Stimulated activated CD8-positive, alpha-beta memory T cell treated with anti-CD3 and anti-CD28 coated beads, Interleukin-7, amount 100 ng/mL, for 4 hours (primary cell): ENCODE measurements around the gene MAP3K15.

ENCODE experiments used
- DNase-seq, 2 donors: peaks; one replicate each; pipeline ENCODE4 v3.0.0-alpha.2; 2020; ENCODE audit warnings: low read depth in 2 of 2

MAP3K15 gene, protein sequence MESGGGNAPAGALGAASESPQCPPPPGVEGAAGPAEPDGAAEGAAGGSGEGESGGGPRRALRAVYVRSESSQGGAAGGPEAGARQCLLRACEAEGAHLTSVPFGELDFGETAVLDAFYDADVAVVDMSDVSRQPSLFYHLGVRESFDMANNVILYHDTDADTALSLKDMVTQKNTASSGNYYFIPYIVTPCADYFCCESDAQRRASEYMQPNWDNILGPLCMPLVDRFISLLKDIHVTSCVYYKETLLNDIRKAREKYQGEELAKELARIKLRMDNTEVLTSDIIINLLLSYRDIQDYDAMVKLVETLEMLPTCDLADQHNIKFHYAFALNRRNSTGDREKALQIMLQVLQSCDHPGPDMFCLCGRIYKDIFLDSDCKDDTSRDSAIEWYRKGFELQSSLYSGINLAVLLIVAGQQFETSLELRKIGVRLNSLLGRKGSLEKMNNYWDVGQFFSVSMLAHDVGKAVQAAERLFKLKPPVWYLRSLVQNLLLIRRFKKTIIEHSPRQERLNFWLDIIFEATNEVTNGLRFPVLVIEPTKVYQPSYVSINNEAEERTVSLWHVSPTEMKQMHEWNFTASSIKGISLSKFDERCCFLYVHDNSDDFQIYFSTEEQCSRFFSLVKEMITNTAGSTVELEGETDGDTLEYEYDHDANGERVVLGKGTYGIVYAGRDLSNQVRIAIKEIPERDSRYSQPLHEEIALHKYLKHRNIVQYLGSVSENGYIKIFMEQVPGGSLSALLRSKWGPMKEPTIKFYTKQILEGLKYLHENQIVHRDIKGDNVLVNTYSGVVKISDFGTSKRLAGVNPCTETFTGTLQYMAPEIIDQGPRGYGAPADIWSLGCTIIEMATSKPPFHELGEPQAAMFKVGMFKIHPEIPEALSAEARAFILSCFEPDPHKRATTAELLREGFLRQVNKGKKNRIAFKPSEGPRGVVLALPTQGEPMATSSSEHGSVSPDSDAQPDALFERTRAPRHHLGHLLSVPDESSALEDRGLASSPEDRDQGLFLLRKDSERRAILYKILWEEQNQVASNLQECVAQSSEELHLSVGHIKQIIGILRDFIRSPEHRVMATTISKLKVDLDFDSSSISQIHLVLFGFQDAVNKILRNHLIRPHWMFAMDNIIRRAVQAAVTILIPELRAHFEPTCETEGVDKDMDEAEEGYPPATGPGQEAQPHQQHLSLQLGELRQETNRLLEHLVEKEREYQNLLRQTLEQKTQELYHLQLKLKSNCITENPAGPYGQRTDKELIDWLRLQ (N-terminal part only)

DNA sequence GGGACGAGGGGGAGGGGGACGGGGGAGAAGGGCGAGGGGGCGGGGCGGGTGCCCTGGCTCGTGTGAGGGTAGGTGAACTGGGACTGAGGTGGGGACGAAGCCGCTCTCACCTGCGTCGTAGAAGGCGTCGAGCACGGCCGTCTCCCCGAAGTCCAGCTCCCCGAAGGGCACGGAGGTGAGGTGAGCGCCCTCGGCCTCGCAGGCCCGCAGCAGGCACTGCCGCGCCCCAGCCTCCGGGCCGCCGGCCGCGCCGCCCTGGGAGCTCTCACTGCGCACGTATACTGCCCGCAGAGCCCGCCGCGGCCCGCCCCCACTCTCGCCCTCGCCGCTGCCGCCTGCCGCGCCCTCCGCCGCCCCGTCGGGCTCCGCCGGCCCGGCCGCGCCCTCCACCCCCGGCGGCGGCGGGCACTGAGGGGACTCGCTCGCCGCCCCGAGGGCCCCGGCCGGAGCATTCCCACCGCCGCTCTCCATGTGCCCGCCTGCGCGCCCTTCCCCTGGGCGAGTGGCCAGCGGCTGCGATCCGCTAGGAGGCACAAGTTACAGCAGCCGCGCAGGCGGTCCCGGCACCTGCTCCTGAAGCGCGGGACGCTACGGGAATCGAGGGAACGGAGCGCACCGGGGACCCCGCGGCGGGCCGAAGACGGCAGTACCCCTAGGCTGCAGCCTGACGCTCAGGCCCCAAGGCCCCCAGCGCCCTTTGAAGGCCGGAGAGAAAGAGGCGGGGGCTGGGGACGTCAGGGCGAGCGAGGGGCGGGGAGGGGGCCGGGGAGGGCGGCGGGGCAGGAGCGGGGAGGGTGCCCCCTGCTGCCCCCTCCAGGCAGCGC, at the start of gene MAP3K15:
TSS of gene MAP3K15 (minus strand) at position 718 of the 824 bp plus-strand sequence. CDS start at position 471, 247 bp downstream.
- no peak for DNase-seq

DNA sequence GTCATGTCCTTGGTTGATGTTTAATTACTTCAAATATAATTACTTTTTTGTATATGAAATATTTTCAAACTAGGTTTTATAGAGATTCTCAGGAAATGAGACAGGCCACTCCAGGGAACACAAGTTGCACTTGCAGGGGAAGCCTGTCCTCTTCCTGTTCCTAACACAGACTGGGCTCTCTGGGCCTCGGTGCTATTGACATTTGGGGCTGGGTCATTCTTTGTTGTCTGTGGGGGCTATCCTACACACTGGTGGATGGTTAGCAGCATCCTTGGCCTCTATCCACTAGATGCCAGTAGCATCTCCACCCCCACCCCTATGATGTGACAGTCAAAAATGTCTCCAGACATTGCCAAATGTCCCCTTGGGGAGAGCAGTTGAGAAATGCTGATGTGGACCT, 49.3 kb upstream of the MAP3K15 start:
- DNase-seq, result no peak

DNA sequence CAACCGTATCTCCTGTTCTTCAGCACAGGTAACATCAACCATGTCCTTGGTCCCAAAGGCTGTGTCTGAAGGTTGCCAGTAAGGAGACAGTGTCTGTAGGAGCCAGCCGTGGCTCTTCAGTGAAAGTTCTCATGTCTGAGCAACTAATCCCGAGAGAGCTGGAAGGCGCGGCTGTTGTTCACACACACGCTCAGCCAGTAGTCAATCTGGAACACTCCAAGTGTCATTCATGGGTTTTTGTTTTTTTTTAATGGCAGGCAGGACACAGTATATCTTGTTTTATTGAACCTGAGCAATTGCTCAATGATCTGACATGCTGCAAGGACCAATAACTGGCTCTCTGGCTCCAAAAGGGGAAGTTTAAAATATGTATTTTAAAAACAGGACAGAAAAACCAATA, 48.4 kb upstream of the MAP3K15 start:
- no peak for DNase-seq

DNA sequence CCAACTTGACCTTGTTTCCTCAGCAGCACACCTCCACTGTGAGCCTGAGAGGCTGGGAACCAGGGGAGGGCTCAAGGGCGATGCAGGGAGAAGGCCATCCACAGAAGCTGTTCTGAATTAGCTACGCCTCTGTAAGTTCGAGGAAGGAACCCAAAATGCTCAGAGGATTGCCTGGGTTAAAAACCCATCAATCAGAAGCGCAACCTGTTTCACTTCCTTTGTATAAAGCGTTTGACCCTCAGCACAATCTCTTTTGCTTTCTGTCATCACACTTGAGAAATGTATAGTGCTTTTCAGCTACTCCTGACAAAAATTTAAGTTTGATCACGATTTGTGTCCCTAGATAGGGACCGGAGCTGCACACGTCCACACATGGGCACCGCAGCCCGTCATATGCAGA, 48.0 kb upstream of the MAP3K15 start:
- DNase-seq, result no peak

DNA sequence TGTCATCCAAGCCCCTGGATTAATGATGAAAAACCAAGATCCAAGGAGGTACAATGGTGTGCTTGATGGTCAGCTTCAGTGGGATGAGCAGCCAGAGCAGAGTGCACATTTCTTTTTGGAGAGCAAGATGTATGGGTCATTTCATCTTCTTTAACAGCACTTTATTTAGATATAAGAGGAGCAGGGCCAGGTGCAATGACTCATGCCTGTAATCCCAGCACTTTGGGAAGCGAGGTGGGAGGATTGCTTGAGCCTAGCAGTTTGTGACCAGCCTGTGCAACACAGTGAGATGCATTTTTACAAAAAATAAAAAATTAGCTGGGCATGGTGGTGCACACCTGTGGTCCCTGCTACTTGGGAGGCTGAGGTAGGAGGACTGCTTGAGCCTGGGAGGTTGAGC, 45.3 kb upstream of the MAP3K15 start:
- no peak for DNase-seq

DNA sequence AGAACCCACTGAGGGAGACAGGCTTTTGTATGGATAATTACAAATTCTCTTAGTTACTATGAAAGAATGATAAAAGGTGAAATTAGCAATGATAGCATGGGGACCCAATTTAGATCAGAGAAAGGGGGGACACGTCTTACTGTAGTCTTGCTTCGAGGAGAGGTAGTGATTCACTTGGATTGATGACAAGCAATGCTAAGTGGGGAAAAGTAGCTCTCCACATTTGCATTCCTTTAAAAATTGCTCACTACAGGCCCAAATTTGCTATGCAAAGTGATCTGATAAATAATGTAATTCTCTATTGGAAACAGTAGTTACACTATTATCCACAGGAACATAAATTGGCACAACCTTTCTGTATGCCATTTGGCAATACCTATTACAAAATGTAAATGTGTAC, 42.5 kb upstream of the MAP3K15 start:
- no peak for DNase-seq

DNA sequence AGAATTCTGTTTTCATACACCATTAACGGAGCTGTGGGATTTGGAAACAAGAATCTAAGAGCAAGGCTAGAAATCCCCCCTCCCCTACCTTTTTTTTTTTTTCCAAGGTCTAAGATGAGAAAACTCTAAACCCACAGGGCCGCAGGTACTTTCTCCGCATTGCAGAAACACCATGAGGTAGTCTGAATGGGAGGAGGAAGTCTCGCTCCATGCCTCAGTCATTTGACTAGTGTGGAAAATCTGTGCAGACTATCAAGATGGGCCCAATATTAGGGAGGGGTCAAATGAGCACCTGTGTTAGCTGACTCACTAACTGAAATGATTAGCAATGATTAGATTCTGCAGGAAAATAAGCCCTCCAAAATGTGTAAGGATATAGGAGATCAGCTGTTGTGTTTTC, 40.9 kb upstream of the MAP3K15 start:
- DNase-seq, result no peak

DNA sequence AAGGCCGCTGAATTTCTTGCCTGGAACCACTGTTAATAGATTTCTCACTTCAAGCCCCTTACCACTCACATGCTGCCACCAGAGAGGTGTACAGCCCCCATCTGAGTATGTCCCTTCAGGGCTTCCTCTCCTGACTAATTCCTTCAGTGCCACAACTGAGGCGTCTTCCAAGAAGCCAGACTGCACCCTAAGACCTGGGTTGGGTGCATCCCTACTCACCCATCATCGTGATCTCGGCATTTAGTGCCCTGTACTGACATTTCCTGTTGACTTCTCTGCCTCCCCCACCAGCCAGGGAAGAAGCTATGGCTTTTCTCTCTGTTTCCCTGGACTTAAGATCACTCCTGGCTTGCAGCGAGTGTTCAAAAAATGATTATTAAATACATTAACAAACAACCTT, 40.4 kb upstream of the MAP3K15 start:
- DNase-seq, result no peak

DNA sequence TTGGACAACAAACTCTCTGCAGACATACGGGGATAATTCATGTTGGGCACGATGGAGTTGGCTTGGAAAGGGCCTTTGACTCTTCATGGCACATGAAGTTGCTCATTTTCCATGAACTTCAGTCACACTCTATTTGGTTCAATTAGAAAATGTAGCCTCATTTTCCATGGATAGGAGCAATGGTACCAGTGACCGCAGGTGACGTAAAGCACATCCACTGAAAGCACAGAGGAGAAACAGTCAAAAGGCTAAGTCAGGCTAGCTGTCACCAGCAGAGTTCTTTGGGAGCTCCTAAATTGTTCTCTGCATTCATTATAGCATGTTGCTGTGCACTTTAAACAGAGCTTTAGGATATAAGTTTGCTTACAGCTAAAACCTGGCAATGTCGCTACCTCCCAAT, 39.9 kb upstream of the MAP3K15 start:
- no peak for DNase-seq

DNA sequence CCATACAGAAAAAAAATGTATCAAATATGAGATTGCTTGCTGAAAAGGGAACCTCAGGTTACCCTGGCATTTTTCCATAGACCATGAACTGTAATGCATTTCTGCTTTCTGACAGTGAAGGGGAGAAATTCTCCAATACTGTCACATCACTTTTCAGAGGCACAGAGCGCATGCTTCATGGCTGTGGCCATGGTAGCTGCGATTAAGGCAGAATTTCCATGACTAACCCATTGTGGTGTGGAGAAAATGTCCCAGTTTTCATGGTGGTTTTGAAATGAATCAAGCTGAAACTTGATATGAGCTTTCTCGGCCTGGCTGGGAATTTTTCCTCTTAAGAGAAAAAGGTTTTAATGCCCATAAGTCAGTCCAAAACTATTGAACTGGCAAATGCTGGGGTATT, 39.5 kb upstream of the MAP3K15 start:
- DNase-seq, result no peak

DNA sequence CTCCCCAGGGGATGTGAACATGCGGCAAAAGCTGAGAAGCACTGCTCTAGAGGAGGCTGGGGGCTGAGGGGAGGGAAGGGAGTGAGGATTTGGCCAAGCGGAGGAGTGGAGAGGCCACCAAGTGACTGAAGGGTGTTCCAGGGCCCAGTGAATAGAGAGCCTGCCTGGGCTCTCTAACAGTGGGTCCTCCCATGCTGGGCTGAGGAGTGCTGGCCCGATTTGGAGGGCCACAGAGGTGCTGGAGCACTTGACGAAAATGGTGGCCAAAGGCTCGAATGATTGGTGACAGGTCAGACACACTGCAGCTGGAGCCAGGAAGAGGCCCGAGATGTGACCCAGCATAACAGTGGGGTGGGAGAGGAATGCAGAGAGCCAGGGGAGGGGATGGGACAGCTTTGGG, 37.5 kb upstream of the MAP3K15 start:
- no peak for DNase-seq

DNA sequence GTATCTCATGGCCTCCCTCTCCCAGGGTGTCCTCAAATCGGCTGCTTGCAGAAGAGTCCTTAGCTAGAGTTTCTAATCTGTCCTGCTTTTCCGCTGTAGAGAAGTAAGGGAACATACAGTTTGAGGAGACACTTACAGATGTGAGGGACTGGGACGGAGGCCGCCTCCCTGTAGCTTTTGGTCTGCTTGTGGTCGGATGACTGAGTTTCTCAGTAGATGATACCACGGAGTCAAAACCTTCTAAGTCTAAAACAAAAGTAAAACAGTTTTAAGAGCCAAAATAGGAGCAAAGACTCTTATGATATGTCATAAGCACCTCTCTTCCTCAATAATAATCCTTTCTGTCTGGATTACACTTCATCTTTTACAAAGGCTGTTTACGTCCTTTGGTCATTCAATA, 34.5 kb upstream of the MAP3K15 start:
- DNase-seq, result no peak

DNA sequence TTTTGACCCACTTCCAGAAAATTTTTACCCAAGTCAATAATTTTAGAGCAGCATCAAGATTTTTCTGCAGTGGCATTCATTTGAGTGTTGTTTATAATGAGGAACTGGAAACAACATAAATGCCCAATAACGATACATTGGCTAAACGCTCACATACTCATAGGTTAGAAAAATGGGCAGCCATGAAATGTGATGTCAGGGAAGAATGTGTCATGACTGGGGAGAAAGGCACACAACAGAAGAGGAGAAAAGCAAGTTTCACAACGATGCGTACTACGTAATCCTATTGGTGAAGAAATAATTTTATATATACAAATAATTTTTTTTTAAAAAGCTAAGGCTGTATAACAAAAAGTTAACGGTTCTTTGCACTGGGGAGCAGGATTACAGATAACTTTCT, 33.6 kb upstream of the MAP3K15 start:
- no peak for DNase-seq

DNA sequence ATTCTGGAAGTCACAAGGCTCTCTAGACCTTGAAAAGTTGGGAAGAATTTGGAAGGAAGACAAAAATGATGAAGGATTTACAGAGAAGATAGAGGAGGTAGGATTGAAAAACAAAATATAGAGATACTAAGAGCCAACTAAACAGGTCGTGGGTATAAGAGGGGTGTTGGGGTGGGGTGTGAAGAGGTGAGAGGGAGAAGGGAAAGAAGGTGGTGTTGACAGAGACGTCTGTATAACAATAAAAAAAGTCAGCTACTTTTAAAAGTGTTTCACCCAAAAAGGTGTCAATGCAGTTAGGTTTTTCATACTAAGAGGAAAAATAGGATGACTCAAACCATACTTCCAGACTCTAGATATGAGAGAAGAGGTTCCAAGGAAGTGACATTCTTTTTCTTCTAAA, 33.0 kb upstream of the MAP3K15 start:
- DNase-seq, result no peak

DNA sequence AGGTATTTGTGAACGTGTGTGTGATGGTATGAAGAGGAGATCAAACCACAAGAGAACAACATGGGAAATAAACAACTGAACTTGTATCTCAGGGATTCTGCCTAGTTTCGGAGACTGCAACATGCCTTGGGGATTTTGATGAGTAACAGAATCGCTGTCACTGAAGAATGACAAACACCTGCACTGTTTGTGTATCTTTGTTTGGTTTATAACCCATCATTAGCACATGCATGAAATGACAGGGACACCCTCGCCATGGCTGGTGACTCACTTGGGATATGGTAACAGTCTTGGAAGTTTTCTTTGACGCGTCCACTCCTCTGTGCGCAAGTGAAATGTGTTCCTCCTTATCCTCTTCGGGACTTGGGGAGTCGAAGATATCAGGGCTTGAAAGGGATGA, 30.3 kb upstream of the MAP3K15 start:
- no peak for DNase-seq

DNA sequence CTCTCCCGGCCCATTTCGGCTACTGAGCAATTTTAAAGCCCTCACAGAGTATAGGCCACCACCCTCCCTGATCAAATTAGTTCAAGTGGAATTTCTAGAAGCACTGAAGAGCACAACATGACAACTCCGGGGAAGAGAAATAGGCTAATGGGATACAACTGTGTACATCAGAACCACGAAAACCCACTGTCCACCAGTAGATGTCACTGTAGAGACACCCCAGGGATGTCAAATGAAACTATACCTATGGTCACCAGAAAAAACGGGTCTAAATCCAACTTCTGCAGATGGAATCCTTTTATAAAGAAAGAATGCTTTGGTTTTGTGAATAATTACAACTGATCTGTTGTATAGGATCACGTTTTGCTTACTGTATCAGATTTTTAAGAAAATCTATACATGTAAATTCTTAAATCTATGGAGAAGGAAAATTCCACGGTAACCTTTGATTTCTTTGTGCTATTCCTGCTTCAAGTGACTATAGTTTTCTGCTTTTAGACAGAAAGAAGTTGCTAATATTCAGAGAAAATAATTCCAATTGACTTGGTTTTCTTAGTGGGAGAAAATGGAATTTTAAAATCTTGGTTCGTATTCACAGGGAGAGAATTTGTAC, 29.5 kb upstream of the MAP3K15 start:
- DNase-seq, result peak in 1 of 2 donors; percentile 8

DNA sequence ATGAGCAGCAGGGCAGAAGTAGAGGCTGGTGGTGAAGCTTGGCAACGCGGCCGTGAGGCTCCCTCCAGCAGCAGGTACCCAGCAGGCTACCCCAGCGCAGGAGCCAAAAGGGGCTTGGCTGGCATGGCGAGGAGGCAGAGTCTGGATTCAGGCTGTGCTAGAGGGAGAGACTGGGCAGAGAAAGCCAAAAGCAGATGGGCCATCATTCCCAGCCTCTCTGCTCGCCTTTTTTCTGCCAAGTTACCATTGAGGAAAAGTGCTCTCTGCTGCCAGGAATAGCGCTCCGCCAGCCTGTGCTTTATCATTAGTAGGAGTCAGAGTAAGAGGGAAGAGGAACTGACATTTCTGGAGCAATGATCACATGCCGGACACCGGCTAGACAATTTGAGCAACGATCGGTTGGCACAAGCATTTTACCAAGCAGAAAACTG, 28.7 kb upstream of the MAP3K15 start:
- DNase-seq, result no peak

DNA sequence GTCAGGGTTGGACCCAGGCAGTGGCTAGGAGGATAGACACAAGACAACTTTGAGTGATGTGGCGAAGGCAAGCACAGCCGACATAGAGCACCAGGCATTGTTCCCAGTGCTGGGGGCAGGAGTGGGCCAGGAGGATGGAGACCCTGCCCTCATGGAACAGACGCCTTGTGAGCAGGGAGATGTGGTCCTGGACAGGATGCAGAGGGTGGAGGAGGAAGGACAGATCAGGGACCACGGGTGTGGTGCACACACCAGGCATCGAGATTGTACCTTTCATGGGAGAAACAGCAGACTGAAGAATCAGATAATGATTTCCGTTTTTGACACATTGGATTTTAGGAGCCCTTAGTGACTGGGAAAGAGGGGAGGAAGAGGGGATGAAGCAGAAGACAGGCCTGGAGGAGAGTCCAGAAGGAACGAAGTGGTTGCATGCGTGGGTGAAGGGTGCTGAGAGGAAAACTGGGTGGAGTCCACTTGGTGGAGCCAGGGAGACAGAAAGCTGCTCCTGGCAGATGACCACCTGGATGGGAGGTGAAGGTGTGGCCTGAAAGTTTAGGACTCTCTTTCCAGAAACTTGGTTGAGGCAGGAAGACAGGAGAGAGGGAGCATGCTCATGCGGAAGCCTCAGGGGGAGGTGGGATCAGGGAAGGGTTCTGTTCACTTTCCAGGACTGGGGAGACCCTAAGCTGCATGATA, 27.9 kb upstream of the MAP3K15 start:
- DNase-seq, result no peak

DNA sequence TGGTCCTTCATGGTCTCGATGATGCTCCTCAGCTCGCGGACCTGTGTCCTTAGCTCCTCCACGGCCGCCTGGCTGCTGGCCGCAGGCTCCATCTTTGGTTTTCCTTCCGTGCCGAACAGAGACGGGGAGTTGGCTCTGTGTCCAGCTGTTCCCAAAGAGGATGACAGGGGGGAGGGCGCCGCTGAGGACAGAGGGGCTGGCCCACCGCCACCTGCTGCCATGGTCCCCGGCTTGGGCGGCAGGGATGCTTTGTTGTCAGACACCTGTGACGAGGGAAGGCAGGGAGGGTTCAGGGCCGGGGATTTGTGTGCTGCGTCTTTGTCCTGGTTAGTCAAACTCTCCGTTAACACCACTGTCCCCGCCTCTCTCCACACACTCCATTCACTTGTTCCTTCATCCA, 26.6 kb upstream of the MAP3K15 start:
- DNase-seq, result no peak

DNA sequence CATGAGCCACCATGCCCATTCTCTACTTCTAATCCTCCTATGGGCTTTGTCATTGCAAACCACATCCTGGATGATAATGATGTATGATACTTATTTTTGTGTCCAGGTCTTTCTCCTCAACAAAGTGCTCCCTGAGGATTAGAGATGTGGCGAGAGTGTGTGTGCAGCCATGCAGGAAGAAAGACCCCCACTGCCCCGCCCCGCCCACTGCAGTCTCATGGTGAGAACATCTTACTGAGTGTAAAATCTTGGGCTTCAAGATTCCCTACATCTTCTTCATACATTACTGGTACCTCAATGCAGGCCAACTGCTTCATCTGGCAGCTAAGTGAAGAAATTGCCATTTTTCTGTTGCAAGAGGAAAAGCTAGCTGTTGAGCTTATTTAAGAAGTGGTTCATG, 25.9 kb upstream of the MAP3K15 start:
- DNase-seq, result no peak
